AML-193 (cell line): ENCODE results near the gene DHCR24.

Experiments
- DNase-seq, 2 experiments: peaks; one replicate each; lab custom pipeline; 2025; lab: John Stamatoyannopoulos, UW

The DHCR24 gene

GRCh38 chr1:54865238-54866073 lies 21.5 kb downstream of the DHCR24 start:
- DNase-seq, result no peak

- no peak for DNase-seq
Measured at GRCh38 chr1:54864460-54865208, 22.4 kb downstream of the DHCR24 start.

GRCh38 chr1:54863267-54863665 lies 23.7 kb downstream of the DHCR24 start:
- DNase-seq, result no peak

- no peak for DNase-seq
Measured at GRCh38 chr1:54861070-54861761, 25.8 kb downstream of the DHCR24 start.

GRCh38 chr1:54859700-54860391 lies 27.1 kb downstream of the DHCR24 start:
- DNase-seq, result no peak

- DNase-seq, result no peak
Measured at GRCh38 chr1:54857746-54858561, 29.0 kb downstream of the DHCR24 start.

- no peak for DNase-seq
Measured at GRCh38 chr1:54857141-54857540, 29.9 kb downstream of the DHCR24 start.

GRCh38 chr1:54854381-54855020 lies 32.5 kb downstream of the DHCR24 start:
- no peak for DNase-seq

GRCh38 chr1:54853793-54854370 lies 33.1 kb downstream of the DHCR24 start:
- no peak for DNase-seq

GRCh38 chr1:54853096-54853792 lies 33.8 kb downstream of the DHCR24 start:
- DNase-seq, result no peak

GRCh38 chr1:54851936-54852524 lies 35.0 kb downstream of the DHCR24 start:
- DNase-seq, result no peak

- no peak for DNase-seq
Measured at GRCh38 chr1:54851406-54851805, 35.6 kb downstream of the DHCR24 start.

- DNase-seq, result no peak
Measured at GRCh38 chr1:54850737-54851136, 36.3 kb downstream of the DHCR24 start.

- DNase-seq, result no peak
Measured at GRCh38 chr1:54850069-54850730, 36.8 kb downstream of the DHCR24 start.

GRCh38 chr1:54849219-54850068 lies 37.6 kb downstream of the DHCR24 start:
- no peak for DNase-seq

- no peak for DNase-seq
Measured at GRCh38 chr1:54848134-54848948, 38.7 kb downstream of the DHCR24 start.

- no peak for DNase-seq
Measured at GRCh38 chr1:54846716-54847284, 40.2 kb downstream of the DHCR24 start.
